DND-41 (cell line): ENCODE data around the gene ARAP1.

Source experiments
- ATAC-seq: fragments of 200-7000 bp; cut with Tn5 transposase; 3 replicates; pipeline ENCODE4 v1.9.1; 2021; ENCODE audit warnings: low read depth; ENCODE audit not compliant: insufficient read depth
- DNase-seq: peaks from one replicate; pipeline ENCODE4 v3.0.0-alpha.2; 2020
- H2AFZ ChIP-seq: 2 replicates; pipeline ENCODE4 v1.6.0; 2012; ENCODE audit warnings: low read depth, low read length
- H3K27ac ChIP-seq: 2 replicates; pipeline ENCODE4 v1.5.1; 2012; ENCODE audit warnings: low read length, inconsistent platforms
- H3K27me3 ChIP-seq: fragments of 200-600 bp; sonication (generic); 2 replicates; pipeline ENCODE4 v1.6.0; 2012; ENCODE audit warnings: low read length, mild to moderate bottlenecking, inconsistent platforms; ENCODE audit not compliant: insufficient read depth, poor library complexity
- H3K36me3 ChIP-seq: 2 replicates; pipeline ENCODE4 v1.5.1; 2012; ENCODE audit warnings: low read length, inconsistent platforms; ENCODE audit not compliant: insufficient read depth
- H3K4me1 ChIP-seq: 2 replicates; pipeline ENCODE4 v1.5.1; 2012; ENCODE audit warnings: mild to moderate bottlenecking, low read length; ENCODE audit not compliant: insufficient read depth
- H3K4me2 ChIP-seq: 2 replicates; pipeline ENCODE4 v1.6.0; 2012; ENCODE audit warnings: mild to moderate bottlenecking, moderate library complexity, low read length, inconsistent platforms; ENCODE audit not compliant: insufficient read depth
- H3K4me3 ChIP-seq, 2 experiments: fragments of 200-600 bp in 1 of 2; shearing (Covaris generic) in 1 of 2; 2 replicates each; pipeline ENCODE4 v1.5.1; 2012 to 2016; ENCODE audit warnings: inconsistent platforms in 2 of 2, low read length in 2 of 2, mild to moderate bottlenecking in 2 of 2, low read depth in 1 of 2, moderate library complexity in 1 of 2
- H3K79me2 ChIP-seq: 2 replicates; pipeline ENCODE4 v1.6.0; 2012; ENCODE audit warnings: low read length, inconsistent platforms; ENCODE audit not compliant: insufficient read depth
- H3K9ac ChIP-seq: 2 replicates; pipeline ENCODE4 v1.6.0; 2012; ENCODE audit warnings: low read depth, mild to moderate bottlenecking, inconsistent platforms, low read length, moderate library complexity
- H3K9me3 ChIP-seq: 2 replicates; pipeline ENCODE4 v1.5.1; 2012; ENCODE audit warnings: low read length, moderate library complexity, mild to moderate bottlenecking, inconsistent platforms; ENCODE audit not compliant: insufficient read depth, severe bottlenecking
- H4K20me1 ChIP-seq: 2 replicates; pipeline ENCODE4 v1.6.0; 2012; ENCODE audit warnings: low read length; ENCODE audit not compliant: insufficient read depth
- CTCF ChIP-seq: IDR thresholded peaks from 2 replicates; pipeline ENCODE4 v1.5.1; 2012; ENCODE audit warnings: borderline replicate concordance, low read length, moderate library complexity, mild to moderate bottlenecking; ENCODE audit not compliant: poor library complexity, severe bottlenecking; ENCODE audit errors: extremely low read depth
- EZH2 ChIP-seq: IDR thresholded peaks from 3 replicates; pipeline ENCODE4 v1.6.1; 2012; ENCODE audit warnings: borderline replicate concordance, low read depth, mild to moderate bottlenecking, moderate library complexity, low read length, inconsistent platforms; ENCODE audit not compliant: severe bottlenecking

Gene ARAP1

GRCh38 chr11:72701466-72701865, 50.7 kb downstream of the ARAP1 start:
- Histone ChIP-seq H2AFZ (no peak overlapping the region), H3K4me2 (no peak overlapping the region), H3K4me1 (no peaks in the 10 kb centered on the region), H3K27me3 (no peaks in the 10 kb centered on the region), H3K9me3 (no peaks in the 10 kb centered on the region), H4K20me1 (peaks cover 10% of the 10 kb centered on the region), H3K9ac (no peak overlapping the region), H3K79me2 (no peaks in the 10 kb centered on the region), H3K27ac (no peak overlapping the region), H3K36me3 (peaks cover 97% of the 10 kb centered on the region), H3K4me3 (no peak overlapping the region)
- TF ChIP-seq CTCF (no peak), EZH2 (no peak)
- ATAC-seq (no peak), DNase-seq (no peak)

DNA sequence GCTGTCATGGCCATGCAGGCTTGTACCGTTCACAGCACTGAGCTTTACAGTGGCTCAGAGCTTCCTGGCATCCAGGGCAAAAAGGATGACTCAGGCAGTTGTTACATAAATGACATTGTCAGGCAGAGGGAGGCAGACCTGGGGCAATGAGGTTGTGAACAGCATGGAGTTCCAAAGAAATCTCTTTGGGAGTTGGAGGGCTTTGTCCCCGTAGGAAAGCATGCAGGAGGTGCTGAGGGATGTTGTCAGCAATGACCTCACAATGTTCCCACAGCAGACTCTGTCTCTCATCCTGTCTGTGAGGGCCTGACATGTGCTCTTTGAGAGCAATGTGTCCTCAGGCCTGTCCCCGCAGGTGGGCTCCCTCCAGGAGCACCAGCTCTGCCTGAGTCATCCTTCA, 52.1 kb downstream of the ARAP1 start:
- DNase-seq (no peak), ATAC-seq (no peak)
- H3K9ac ChIP-seq, result no peak overlapping the region
- H3K27me3 ChIP-seq, result no peaks in the 10 kb centered on the region
- no peak overlapping the region for H3K27ac ChIP-seq
- H3K4me1 ChIP-seq, result no peaks in the 10 kb centered on the region
- no peaks in the 10 kb centered on the region for H3K79me2 ChIP-seq
- H3K9me3 ChIP-seq, result no peaks in the 10 kb centered on the region
- H3K4me2 ChIP-seq, result no peak overlapping the region
- H3K4me3 ChIP-seq, result no peak overlapping the region
- TF ChIP-seq EZH2 (no peak), CTCF (no peak)
- peaks cover 9% of the 10 kb centered on the region for H4K20me1 ChIP-seq
- peaks cover 99% of the 10 kb centered on the region for H3K36me3 ChIP-seq
- no peak overlapping the region for H2AFZ ChIP-seq

- no peak overlapping the region for H3K9ac ChIP-seq
- no peak for ATAC-seq
- no peak overlapping the region for H3K4me3 ChIP-seq
- H3K4me1 ChIP-seq, result no peaks in the 10 kb centered on the region
- H3K27ac ChIP-seq, result no peak overlapping the region
- no peak for DNase-seq
- H3K27me3 ChIP-seq, result no peaks in the 10 kb centered on the region
- no peak overlapping the region for H3K4me2 ChIP-seq
- H4K20me1 ChIP-seq, result peaks cover 14% of the 10 kb centered on the region
- no peaks in the 10 kb centered on the region for H3K9me3 ChIP-seq
- TF ChIP-seq EZH2 (no peak), CTCF (no peak)
- H3K79me2 ChIP-seq, result no peaks in the 10 kb centered on the region
- no peak overlapping the region for H2AFZ ChIP-seq
- H3K36me3 ChIP-seq, result peaks cover 99% of the 10 kb centered on the region
These were observed 54.4 kb downstream of the ARAP1 start for GRCh38 chr11:72697814-72698213.
